Measurements from ENCODE around the gene PRIM1.

- TF ChIP-seq CTCF (IDR thresholded peaks at IDR 0.05) (no peak), POLR2A (IDR thresholded peaks at IDR 0.05) (no peak)
Measured at GRCh38 chr12:56759263-56759908, 7.3 kb upstream of the PRIM1 start.

All from uterus (tissue), 2 donors.